HCT116 (cell line): ENCODE measurements around the gene IBA57. TPM values are rescaled to one million over a fixed set of nuclear protein-coding genes. Genes with fewer than 3 reads are reported as not detected.

ENCODE experiments used
- ATAC-seq: fragments of 200-7000 bp; cut with Tn5 transposase; 2 replicates; pipeline ENCODE4 v1.9.1; 2020; ENCODE audit warnings: mild to moderate bottlenecking, moderate library complexity
- BruUV-seq: library from RNA; stranded (reverse); fragments of 400-500 nt; replicated peaks from 2 replicates; lab custom pipeline; 2021; lab: Mats Ljungman, UMichigan
- CTCF ChIA-PET: fragments of 300-600 bp; sonication (Branson Sonifier 250); formaldehyde crosslinking; loops from one replicate; lab custom pipeline; 2021; ENCODE audit warnings: antibody characterized with exemption; lab: Charles Lee
- POLR2A ChIA-PET: fragments of 300-600, 350-600 bp; sonication (Branson Sonifier 250); formaldehyde crosslinking; loops from one replicate; lab custom pipeline; 2021; ENCODE audit warnings: antibody characterized with exemption; lab: Charles Lee
- RAD21 ChIA-PET, 2 experiments: fragments of 300-600 bp; sonication (Branson Sonifier 250); formaldehyde crosslinking; loops; one replicate each; lab custom pipeline; 2023; ENCODE audit warnings: low total read pairs in 2 of 2; ENCODE audit not compliant: uncharacterized antibody in 2 of 2, unreplicated experiment in 2 of 2, low non-redundant PET in 1 of 2; lab: Charles Lee
- DNase-seq: peaks from one replicate; pipeline ENCODE4 v3.0.0-alpha.2; 2010; ENCODE audit warnings: low read depth, low spot score
- H2AFZ ChIP-seq: fragments of 200-600 bp; shearing (Covaris generic), sonication (generic); 2 replicates; pipeline ENCODE4 v1.6.1; 2017; ENCODE audit warnings: low read depth, mixed run types, mixed read lengths, antibody characterized with exemption, low read length; ENCODE audit not compliant: poor library complexity, severe bottlenecking
- H3K27ac ChIP-seq: 2 replicates; pipeline ENCODE4 v1.5.1; 2012; ENCODE audit warnings: low read depth, low read length
- H3K27me3 ChIP-seq: fragments of 200-600 bp; sonication (generic); 2 replicates; pipeline ENCODE4 v1.6.1; 2016; ENCODE audit warnings: mixed run types, low read length, mixed read lengths; ENCODE audit not compliant: insufficient read depth
- H3K36me3 ChIP-seq, 2 experiments: fragments of 200-500 bp in 1 of 2; fragments of 200-600 bp in 1 of 2; sonication (Bioruptor generic) in 1 of 2; sonication (generic) in 1 of 2; 2 replicates each; pipeline versions ENCODE4 v1.5.1 to v1.6.1; 2014 to 2016; ENCODE audit warnings: low read length in 2 of 2, inconsistent platforms in 1 of 2, mixed read lengths in 1 of 2, mixed run types in 1 of 2; ENCODE audit not compliant: insufficient read depth in 2 of 2, control insufficient read depth in 1 of 2
- H3K4me1 ChIP-seq, 2 experiments: fragments of 200-600 bp in 1 of 2; sonication (generic) in 1 of 2; 2 replicates each; pipeline versions ENCODE4 v1.5.1 to v1.6.1; 2012 to 2017; ENCODE audit warnings: low read length in 2 of 2, inconsistent platforms in 1 of 2, mild to moderate bottlenecking in 1 of 2, mixed read lengths in 1 of 2, mixed run types in 1 of 2, moderate library complexity in 1 of 2; ENCODE audit not compliant: insufficient read depth in 2 of 2, control insufficient read depth in 1 of 2
- H3K4me2 ChIP-seq: fragments of 200-600 bp; sonication (generic); 2 replicates; pipeline ENCODE4 v1.6.1; 2017; ENCODE audit warnings: mixed run types, low read length, mixed read lengths
- H3K4me3 ChIP-seq, 2 experiments: fragments of 200-600 bp in 1 of 2; sonication (generic) in 1 of 2; replicated peaks in 1 of 2; 2 replicates each; pipeline ENCODE4 v1.5.1; 2011 to 2016; ENCODE audit warnings: low read length in 2 of 2, control low read depth in 1 of 2, low read depth in 1 of 2, mild to moderate bottlenecking in 1 of 2, mixed read lengths in 1 of 2, mixed run types in 1 of 2
- H3K79me2 ChIP-seq: fragments of 200-600 bp; sonication (generic); 2 replicates; pipeline ENCODE4 v1.6.1; 2017; ENCODE audit warnings: mild to moderate bottlenecking, mixed run types, low read length, moderate library complexity, mixed read lengths; ENCODE audit not compliant: insufficient read depth
- H3K9ac ChIP-seq: fragments of 200-600 bp; sonication (generic); 2 replicates; pipeline ENCODE4 v1.6.1; 2016; ENCODE audit warnings: low read length, mixed read lengths
- H3K9me2 ChIP-seq: fragments of 200-600 bp; sonication (generic), shearing (Covaris generic); 2 replicates; pipeline ENCODE4 v1.6.1; 2017; ENCODE audit warnings: mixed run types, mild to moderate bottlenecking, moderate library complexity; ENCODE audit not compliant: insufficient read depth
- H3K9me3 ChIP-seq, 2 experiments: fragments of 200-500 bp in 1 of 2; fragments of 200-600 bp in 1 of 2; sonication (Bioruptor generic) in 1 of 2; sonication (generic) in 1 of 2; 2 replicates each; pipeline ENCODE4 v1.6.1; 2014 to 2017; ENCODE audit warnings: low read length in 2 of 2, mixed read lengths in 2 of 2, inconsistent platforms in 1 of 2, low read depth in 1 of 2, mild to moderate bottlenecking in 1 of 2, mixed run types in 1 of 2, moderate library complexity in 1 of 2; ENCODE audit not compliant: control insufficient read depth in 1 of 2, insufficient read depth in 1 of 2
- H4K20me1 ChIP-seq: fragments of 200-600 bp; sonication (generic), shearing (Covaris generic); 2 replicates; pipeline ENCODE4 v1.6.1; 2017; ENCODE audit warnings: mixed run types, mild to moderate bottlenecking, moderate library complexity; ENCODE audit not compliant: insufficient read depth
- ATF3 ChIP-seq: IDR thresholded peaks from 2 replicates; pipeline ENCODE4 v1.6.1; 2012
- CBX3 ChIP-seq: IDR thresholded peaks from 2 replicates; pipeline ENCODE4 v1.6.1; 2012; ENCODE audit warnings: low read depth
- CEBPB ChIP-seq: IDR thresholded peaks from 2 replicates; pipeline ENCODE4 v1.6.1; 2012; ENCODE audit warnings: low read depth
- CTCF ChIP-seq, 3 experiments: fragments of 200-600 bp in 1 of 3; sonication (generic) in 1 of 3; IDR thresholded peaks in 2 of 3; conservative IDR thresholded peaks in 1 of 3; 2 replicates each; pipeline ENCODE4 v1.5.1; 2012 to 2017; ENCODE audit warnings: low read depth in 2 of 3, low read length in 2 of 3, antibody characterized with exemption in 1 of 3, borderline replicate concordance in 1 of 3, control low read depth in 1 of 3, mild to moderate bottlenecking in 1 of 3, mixed read lengths in 1 of 3, mixed run types in 1 of 3, moderate library complexity in 1 of 3; ENCODE audit not compliant: insufficient read depth in 1 of 3
- EGR1 ChIP-seq: IDR thresholded peaks from 2 replicates; pipeline ENCODE4 v1.6.1; 2012; ENCODE audit warnings: low read depth
- ELF1 ChIP-seq: IDR thresholded peaks from 2 replicates; pipeline ENCODE4 v1.6.1; 2012; ENCODE audit warnings: low read depth, borderline replicate concordance
- EZH2 ChIP-seq: fragments of 200-600 bp; sonication (generic); IDR thresholded peaks from 2 replicates; pipeline ENCODE4 v1.6.1; 2017; ENCODE audit warnings: antibody characterized with exemption, mixed run types
- EZH2phosphoT487 ChIP-seq: fragments of 200-600 bp; IDR thresholded peaks from 2 replicates; pipeline ENCODE4 v1.6.1; 2018; ENCODE audit warnings: antibody characterized with exemption, borderline replicate concordance
- JUND ChIP-seq: IDR thresholded peaks from 2 replicates; pipeline ENCODE4 v1.6.1; 2012
- REST ChIP-seq: IDR thresholded peaks from 2 replicates; pipeline ENCODE4 v1.6.1; 2012; ENCODE audit warnings: low read depth
- SIN3A ChIP-seq: IDR thresholded peaks from 2 replicates; pipeline ENCODE4 v1.6.1; 2012; ENCODE audit warnings: low read depth
- TCF7L2 ChIP-seq: IDR thresholded peaks from 2 replicates; pipeline ENCODE4 v1.7.0; 2011; ENCODE audit warnings: borderline replicate concordance, inconsistent platforms; ENCODE audit not compliant: insufficient read depth, insufficient read length; ENCODE audit errors: extremely low read depth
- YY1 ChIP-seq: IDR thresholded peaks from 2 replicates; pipeline ENCODE4 v1.6.1; 2011; ENCODE audit warnings: low read length, low read depth, moderate library complexity, mild to moderate bottlenecking; ENCODE audit not compliant: insufficient replicate concordance; ENCODE audit errors: extremely low read depth
- ZFX ChIP-seq: fragments of 450-650 bp; IDR thresholded peaks from 2 replicates; pipeline ENCODE4 v1.6.1; 2017
- ZNF274 ChIP-seq: fragments of 200-500 bp; sonication (Bioruptor generic); IDR thresholded peaks from 2 replicates; pipeline ENCODE4 v1.6.1; 2014; ENCODE audit warnings: mild to moderate bottlenecking, low read depth, low read length, inconsistent platforms
- intact Hi-C: fragments of 100-400 bp; cut with micrococcal nuclease; formaldehyde crosslinking; loops from 2 replicates; pipeline ENCODE4 v1.10.0; 2022
- total RNA-seq: library from RNA; stranded (reverse); gene quantifications from one replicate; pipeline ENCODE4 v1.2.1, GENCODE V29; 2021; ENCODE audit not compliant: unreplicated experiment

Gene IBA57
- total RNA-seq, 1 experiment from 2014 or later, result 11.6 TPM

GRCh38 chr1:228182296-228183030 lies 16.9 kb downstream of the IBA57 start:
- Histone ChIP-seq H3K4me3 (no peak overlapping the region), H3K27ac (no peak overlapping the region), H3K4me1 (0 out of 4 replicates have a peak, but pooled peaks cover 0 to 9% of the 10 kb centered on the region in 2 experiments), H3K27me3 (no peaks in the 10 kb centered on the region), H3K9ac (no peak overlapping the region)
- ATAC-seq, result no peak
- BruUV-seq, result no TSS peak
- DNase-seq, result no peak
- no peak for TF ChIP-seq SIN3A
- TF ChIP-seq, all 23 proteins: peak for 0
- no peak overlapping the region for H3K4me2 ChIP-seq
- no peaks in the 10 kb centered on the region for H3K9me3 ChIP-seq
- no peaks in the 10 kb centered on the region for H3K36me3 ChIP-seq
- RAD21 ChIA-PET, result no interaction called here
- H3K79me2 ChIP-seq, result no peaks in the 10 kb centered on the region
- no peaks in the 10 kb centered on the region for H4K20me1 ChIP-seq
- CTCF ChIA-PET, result no interaction called here
- no peak overlapping the region for H2AFZ ChIP-seq
- no peaks in the 10 kb centered on the region for H3K9me2 ChIP-seq
- POLR2A ChIA-PET, result no interaction called here
- intact Hi-C loops, result no loop called here

GRCh38 chr1:228184152-228184551 lies 18.5 kb downstream of the IBA57 start:
- Histone ChIP-seq H3K79me2 (no peaks in the 10 kb centered on the region), H2AFZ (no peak overlapping the region), H3K36me3 (no peaks in the 10 kb centered on the region), H3K4me3 (no peak overlapping the region), H3K27ac (no peak overlapping the region), H3K4me2 (no peak overlapping the region), H3K27me3 (no peaks in the 10 kb centered on the region), H3K9me2 (no peaks in the 10 kb centered on the region), H4K20me1 (no peaks in the 10 kb centered on the region), H3K4me1 (0 out of 4 replicates have a peak, but pooled peaks cover 0 to 9% of the 10 kb centered on the region in 2 experiments), H3K9me3 (no peaks in the 10 kb centered on the region), H3K9ac (no peak overlapping the region)
- no TSS peak for BruUV-seq
- intact Hi-C loops, result no loop called here
- ATAC-seq (no peak), DNase-seq (no peak)
- POLR2A ChIA-PET, result no interaction called here
- RAD21 ChIA-PET, result no interaction called here
- CTCF ChIA-PET, result interaction anchor here (0.6 kb wide), 1 partner anchor 29 kb away, joined by 3 read pairs; no protein-coding TSS in a partner anchor
- TF ChIP-seq EGR1, result no peak
- no peak for TF ChIP-seq CEBPB
- no peak for TF ChIP-seq JUND
- TF ChIP-seq EZH2phosphoT487, result no peak
- no peak for TF ChIP-seq CBX3
- TF ChIP-seq ATF3, result no peak
- TF ChIP-seq ELF1, result no peak
- TF ChIP-seq YY1, result no peak
- TF ChIP-seq EZH2, result no peak
- TF ChIP-seq ZNF274, result no peak
- TF ChIP-seq TCF7L2, result no peak
- TF ChIP-seq CTCF (IDR thresholded peaks at IDR 0.05 in 2 of 3, conservative IDR thresholded peaks at IDR 0.05 in 1 of 3; ENCODE audit: borderline replicate concordance in 1 of 3, insufficient read depth in 1 of 3, low read depth in 2 of 3, low read length in 2 of 3), result no peak
- no peak for TF ChIP-seq ZFX
- no peak for TF ChIP-seq REST
